Cardiac fibroblast (primary cell): Measurements from ENCODE around the gene TUSC2.
A peak's percentile ranks its signal among the peaks of the same experiment; 100 is the strongest.

Source experiments
- DNase-seq, 2 donors: peaks; one replicate each; pipeline versions ENCODE4 v3.0.0 to v3.0.0-alpha.2; 2010; ENCODE audit warnings: low read depth in 2 of 2
- H3K4me3 ChIP-seq, 2 donors: replicated peaks in 1 of 2; 1 replicate in 1 of 2; 2 replicates in 1 of 2; pipeline ENCODE4 v1.5.1; 2011; ENCODE audit warnings: low read depth in 2 of 2, low read length in 2 of 2, mild to moderate bottlenecking in 2 of 2, moderate library complexity in 1 of 2
- CTCF ChIP-seq: IDR thresholded peaks from one replicate; pipeline ENCODE4 v1.5.1; 2011; ENCODE audit warnings: low read depth, mild to moderate bottlenecking, low read length, inconsistent platforms

The TUSC2 gene

DNA sequence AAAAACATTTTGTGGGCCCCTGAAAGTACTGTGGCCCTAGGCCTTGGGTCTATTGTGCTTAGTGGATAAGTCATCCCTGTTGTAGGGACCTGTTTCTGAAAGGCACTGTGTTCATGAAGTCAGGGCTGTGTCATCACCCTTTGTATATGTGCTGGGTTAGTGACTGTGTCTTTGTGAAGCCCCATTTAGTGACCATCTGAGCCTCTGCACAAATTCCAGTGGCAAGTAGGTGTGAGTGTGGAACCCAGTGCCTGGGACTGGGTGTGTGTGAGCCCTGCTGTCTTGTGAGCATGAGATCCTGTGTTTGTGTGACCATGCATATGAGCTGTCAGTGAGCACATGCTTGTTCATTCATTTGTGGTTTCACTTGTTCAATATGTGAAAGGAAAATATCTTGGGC, 23.4 kb downstream of the TUSC2 start:
- TF ChIP-seq CTCF, result no peak
- no peak for DNase-seq
- H3K4me3 ChIP-seq, result no peak overlapping the region

- H3K4me3 ChIP-seq, result no peak within 1 kb of the TSS
- DNase-seq, result peak; percentile 31 to 67
- peak; percentile 2 for TF ChIP-seq CTCF
Observed at GRCh38 chr3:50303013-50303815, 24.8 kb downstream of the TUSC2 start, which contains the start of gene HYAL1. HYAL1 (minus strand) TSS chr3:50303574; CDS start chr3:50302956, 618 bp downstream.

- no peak for DNase-seq
- TF ChIP-seq CTCF, result no peak
- no peak overlapping the region for H3K4me3 ChIP-seq
Observed at GRCh38 chr3:50302095-50303012, 25.7 kb downstream of the TUSC2 start.

- H3K4me3 ChIP-seq, result no peak overlapping the region
Observed at GRCh38 chr3:50300681-50301254, 27.3 kb downstream of the TUSC2 start.

GRCh38 chr3:50299929-50300680, 27.9 kb downstream of the TUSC2 start:
- peak; percentile 51 to 84 for DNase-seq
- no peak for TF ChIP-seq CTCF
- peak overlapping the region; percentile 28 to 50 for H3K4me3 ChIP-seq

More at GRCh38 chr3:50300681-50301254, 27.3 kb downstream of the TUSC2 start:
- no peak for DNase-seq
- no peak for TF ChIP-seq CTCF

- DNase-seq, result no peak
- H3K4me3 ChIP-seq, result peak overlapping the region; percentile 28 to 50
- no peak for TF ChIP-seq CTCF
Observed at GRCh38 chr3:50299638-50299928, 28.4 kb downstream of the TUSC2 start.
